ENCODE measurements around the gene RAB10. TPM values are rescaled to one million over a fixed set of nuclear protein-coding genes. Genes with fewer than 3 reads are reported as not detected.

Gene RAB10
- total RNA-seq: 115 and 204 TPM in 2 replicates

DNA sequence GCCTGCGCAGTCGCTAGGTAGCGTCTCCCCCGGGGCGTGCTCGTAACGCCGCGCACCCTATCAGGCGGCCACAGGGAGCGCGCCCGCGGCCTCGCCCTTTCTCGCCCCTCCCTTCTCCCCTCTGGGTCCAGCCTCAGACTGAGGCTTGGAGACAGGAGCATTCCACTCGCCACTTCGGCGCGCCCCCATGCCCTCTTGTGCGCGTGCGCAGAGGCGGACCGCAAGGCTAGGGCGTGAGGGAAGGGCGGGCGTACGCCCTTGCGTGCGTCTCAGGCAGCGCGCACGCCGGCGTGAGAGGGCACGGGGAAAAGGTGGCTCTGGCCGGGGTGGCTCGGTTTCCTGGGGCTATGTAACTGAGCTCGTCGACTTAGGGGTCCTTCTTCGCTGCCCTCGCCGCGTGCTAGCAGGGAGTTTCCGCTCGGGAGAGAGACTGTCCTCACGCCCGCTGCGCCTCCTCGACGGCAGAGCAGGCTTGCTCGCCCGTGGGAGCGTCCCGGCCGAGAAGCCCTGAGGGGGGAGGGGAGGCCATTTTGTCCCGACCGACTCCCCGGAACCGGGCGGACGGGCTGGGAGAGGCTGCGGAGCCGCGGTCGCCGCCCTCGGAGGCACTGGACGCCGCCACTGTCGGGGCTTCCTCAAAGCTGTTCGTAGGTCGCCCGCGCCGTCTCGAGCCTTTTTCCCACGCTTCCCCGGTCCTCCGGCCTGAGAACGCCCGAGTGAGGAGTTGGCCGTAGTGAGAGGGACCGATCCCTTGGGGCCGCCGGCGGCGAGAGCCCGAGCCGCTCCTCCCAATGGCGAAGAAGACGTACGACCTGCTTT lies at the start of gene RAB10:
Gene RAB10, plus strand, starts transcription at position 267 of the 819 bp plus-strand sequence. Its CDS starts 525 bp downstream, at position 792.

GRCh38 chr2:26172871-26173775 lies 139.2 kb downstream of the RAB10 start, which contains the start of gene GAREM2:
Gene GAREM2, plus strand, starts transcription at chr2:26173088. Its CDS starts 133 bp downstream, at chr2:26173221.

Other genes starting within 250 kb of the RAB10 start
- gene ASXL2, start 155.6 kb upstream of the RAB10 start, total RNA-seq: 6.8 and 18.2 TPM in 2 replicates
- gene KIF3C, start 51.6 kb upstream of the RAB10 start, total RNA-seq: 15.1 and 22.1 TPM in 2 replicates
- gene GAREM2, start 139.0 kb downstream of the RAB10 start, total RNA-seq: 1.5 TPM in 2 replicates
- 121 and 151 TPM in 2 replicates for gene HADHA, start 210.5 kb downstream of the RAB10 start, total RNA-seq
- 95.0 and 113 TPM in 2 replicates for gene HADHB, start 210.9 kb downstream of the RAB10 start, total RNA-seq